Measurements from ENCODE around the gene RTP5.

Gene RTP5

GRCh38 chr2:241858206-241859016 lies 11.1 kb upstream of the RTP5 start, which contains the start of gene PDCD1:
Gene PDCD1, minus strand, starts transcription at chr2:241858894. Its CDS starts 56 bp downstream, at chr2:241858838.
- no peak for DNase-seq

DNA sequence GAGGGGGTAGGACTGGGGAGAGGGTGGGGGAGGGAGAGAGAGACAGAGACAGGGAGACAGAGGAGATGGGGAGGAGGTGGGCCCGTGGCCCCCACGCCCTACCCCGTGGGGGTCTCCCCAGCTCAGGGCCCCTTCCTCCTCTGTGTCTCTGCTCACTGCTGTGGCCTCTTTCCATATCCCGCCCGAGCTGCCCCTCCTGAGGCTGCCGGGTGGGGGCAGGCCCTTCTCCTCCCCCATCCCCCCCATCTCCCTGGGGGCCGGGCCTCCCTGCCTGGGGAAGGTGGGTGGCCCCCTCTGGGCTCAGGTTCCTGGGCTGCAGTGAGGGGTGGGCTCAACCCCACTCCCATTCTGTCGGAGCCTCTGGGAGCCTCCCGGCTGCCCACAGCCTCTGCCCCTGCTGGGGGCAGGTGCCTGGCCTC lies 10.5 kb upstream of the RTP5 start:
- DNase-seq, result no peak

GRCh38 chr2:241859436-241860183 lies 9.9 kb upstream of the RTP5 start:
- DNase-seq, result peak; percentile 26

DNA sequence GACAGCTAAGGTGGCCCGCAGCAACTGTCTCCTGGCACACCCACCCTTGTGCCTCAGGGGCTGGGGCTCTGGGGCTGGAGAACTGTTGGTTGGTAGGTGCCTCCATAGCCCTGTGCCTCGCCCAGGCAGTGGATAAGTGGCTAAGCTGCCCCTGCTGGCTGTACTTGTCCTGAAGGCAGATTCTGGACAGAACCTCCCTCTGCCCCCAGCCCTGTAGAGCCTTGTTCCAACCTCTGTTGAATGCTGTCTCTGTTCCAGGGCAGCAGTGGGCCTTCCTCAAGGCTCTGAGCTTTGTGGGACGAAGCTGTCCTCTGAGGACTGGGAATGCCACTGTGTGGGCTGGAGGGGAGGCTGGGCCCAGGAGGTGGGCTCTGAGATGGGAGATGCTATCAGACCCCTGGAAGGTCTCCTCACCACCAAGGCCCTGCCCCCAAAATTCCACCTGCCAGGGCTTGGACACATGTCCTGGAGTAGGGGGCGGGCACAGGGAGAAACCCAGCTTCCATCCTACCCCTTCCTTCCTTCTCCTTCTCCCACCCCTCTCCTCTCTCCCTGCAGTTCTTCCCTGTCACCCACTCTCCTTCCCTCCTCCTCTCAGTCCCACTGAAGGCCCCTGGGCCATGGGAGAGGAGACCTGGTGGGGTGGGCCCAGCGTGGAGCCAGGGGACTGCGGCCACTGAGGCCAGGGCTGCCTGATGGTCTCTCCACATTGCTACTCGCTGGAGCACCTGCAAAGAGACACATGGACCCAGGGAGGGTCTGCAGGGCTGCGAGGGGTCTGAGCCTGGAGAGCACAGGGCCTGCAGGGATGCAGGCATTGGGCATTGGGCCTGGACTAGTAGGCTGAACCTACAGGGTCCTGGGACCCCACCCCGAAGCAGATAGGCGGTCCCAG lies 9.1 kb upstream of the RTP5 start:
- no peak for DNase-seq

- no peak for DNase-seq
Measured at GRCh38 chr2:241861264-241861663, 8.3 kb upstream of the RTP5 start.

DNA sequence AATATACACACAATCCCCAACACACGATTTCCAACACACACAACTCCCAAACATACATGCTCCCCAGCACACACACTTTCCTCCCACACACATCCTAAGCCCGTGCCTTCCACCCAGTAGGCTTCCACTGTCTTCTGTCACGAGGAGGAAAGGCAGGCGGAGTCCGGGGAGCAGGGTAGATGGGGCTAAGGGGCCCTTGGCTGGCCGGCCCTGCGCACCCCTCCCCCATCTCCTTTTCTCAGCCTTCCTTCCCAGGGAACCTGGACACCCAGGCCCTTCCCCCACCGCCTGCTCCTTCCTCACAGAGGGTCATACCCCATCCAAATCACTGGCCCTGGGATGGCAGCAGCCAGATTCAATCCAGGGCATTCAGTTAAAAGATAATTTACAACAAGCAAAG lies 7.4 kb upstream of the RTP5 start:
- DNase-seq, result no peak

DNA sequence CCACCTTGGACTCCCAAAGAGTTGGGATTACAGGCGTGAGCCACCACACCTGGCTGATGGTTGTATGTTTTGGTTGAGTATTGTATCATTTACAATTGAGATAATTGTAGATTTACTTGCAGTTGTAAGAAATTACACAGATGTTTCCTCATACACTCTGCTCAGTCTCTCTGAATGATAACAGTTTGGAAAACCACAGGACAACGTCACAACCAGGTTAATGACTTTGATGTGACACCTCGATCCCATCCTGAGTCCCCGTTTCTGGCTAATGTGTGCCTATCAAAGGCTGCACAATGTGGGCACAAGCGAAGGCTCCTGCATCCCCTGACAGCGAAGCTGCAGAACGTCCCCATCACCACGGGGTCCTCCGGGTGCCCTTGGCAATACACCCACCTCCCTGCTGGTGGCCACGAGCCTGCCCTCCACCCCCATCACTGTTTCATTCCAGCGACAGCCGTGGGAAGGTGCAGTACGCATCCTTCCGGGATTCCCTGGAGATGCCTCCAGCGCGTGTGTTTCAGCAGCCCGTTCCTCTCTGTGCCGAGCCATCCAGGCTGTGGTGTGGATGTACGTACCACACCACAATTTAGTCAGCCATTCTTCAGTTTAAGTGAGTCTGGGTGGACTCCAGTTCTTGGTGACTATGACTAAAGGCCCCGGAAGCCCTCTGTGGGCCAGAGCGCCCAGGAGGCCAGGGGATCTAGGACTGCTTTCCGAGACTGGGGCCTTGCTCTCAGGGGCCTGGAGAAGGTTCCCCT lies 6.6 kb upstream of the RTP5 start:
- DNase-seq, result no peak

- DNase-seq, result no peak
Measured at GRCh38 chr2:241863536-241863954, 6.0 kb upstream of the RTP5 start.

DNA sequence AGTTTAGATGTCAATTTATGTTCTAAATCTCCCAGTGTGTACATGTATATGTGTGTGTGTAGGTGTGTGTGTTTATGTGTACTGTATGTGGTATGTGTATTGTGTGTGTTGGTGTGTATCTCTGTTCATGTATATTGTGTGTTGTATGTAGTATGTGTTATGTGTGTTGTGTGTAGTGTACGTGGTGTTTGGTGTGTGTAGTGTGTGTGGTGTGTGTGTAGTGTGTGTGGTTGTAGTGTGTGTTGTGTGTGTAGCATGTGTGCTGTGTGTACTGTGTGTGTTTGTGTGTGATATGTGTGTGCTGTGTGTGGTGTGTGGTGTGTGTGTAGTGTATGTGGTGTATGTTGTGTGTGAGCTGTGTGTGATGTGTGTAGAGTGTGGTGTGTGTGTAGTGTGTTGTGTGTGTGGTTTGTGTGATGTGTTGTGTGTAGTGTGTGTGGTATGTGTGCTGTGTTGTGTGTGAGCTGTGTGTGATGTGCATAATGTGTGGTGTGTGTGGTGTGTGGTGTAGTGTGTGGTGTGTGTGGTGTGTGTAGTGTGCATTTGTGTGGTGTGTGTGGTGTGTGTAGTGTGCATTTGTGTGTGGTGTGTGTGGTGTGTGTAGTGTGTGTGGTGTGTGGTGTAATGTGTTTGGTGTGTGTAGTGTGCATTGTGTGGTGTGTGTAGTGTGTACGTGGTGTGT lies 5.2 kb upstream of the RTP5 start:
- no peak for DNase-seq

- no peak for DNase-seq
Measured at GRCh38 chr2:241864850-241865213, 4.7 kb upstream of the RTP5 start.

GRCh38 chr2:241865416-241865956 lies 4.0 kb upstream of the RTP5 start:
- no peak for DNase-seq

- no peak for DNase-seq
Measured at GRCh38 chr2:241865957-241866789, 3.4 kb upstream of the RTP5 start.

DNA sequence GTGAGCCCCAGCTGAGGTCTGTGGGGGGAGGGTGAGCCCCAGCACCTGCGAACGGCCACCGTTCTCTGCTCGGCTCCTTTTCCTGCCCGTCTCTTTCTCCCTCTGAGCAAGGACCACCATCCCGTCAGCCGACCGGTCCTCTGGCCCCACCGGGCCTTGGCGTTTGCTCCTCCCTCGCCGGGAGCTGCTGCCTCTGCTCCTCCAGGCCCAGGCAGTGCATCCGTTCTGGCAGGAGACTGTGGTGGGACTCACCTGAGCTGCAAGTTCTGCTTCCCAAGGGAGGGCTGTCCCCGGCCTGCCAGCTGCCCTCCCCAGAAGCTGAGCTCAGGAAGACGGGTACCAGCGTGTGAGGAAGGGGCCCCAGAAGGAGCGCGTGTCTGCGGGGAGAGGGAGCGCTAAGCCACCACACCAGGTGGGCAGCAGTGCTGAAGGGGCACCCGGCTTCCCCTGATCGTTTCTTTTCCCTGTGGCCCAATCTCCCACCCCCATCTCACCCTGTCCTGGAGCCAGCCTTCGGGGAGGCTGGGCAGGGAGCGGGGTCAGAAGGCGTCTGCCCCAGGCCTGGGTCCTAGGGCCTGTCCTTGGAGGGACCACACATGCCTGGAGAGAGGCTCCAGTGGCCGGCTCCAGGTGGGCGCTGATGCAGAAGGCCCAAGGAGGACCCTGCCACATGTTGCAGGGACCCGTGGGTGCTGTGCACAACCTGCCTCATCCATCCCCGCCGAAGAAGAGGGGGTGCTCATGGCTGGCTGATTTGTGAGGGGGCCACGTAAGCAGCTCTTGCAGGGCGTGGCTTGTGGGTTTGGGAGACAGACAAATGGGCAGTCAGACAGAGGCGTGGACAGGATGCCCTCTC lies 2.5 kb upstream of the RTP5 start:
- no peak for DNase-seq

GRCh38 chr2:241867776-241868420 lies 1.6 kb upstream of the RTP5 start:
- DNase-seq, result peak; percentile 45

- DNase-seq, result no peak
Measured at GRCh38 chr2:241868661-241869081, 858 bp upstream of the RTP5 start.

GRCh38 chr2:241870081-241870541 lies 582 bp downstream of the RTP5 start:
- DNase-seq, result no peak

- no peak for DNase-seq
Measured at GRCh38 chr2:241870611-241871537, 1.3 kb downstream of the RTP5 start.

Data from NCI-H2171 (cell line).